ENCODE results near the gene NEUROD2. TPM values are rescaled to one million over a fixed set of nuclear protein-coding genes. Genes with fewer than 3 reads are reported as not detected.
A peak's percentile ranks its signal among the peaks of the same experiment; 100 is the strongest.

NEUROD2 gene
- total and polyA plus RNA-seq, 2 of the 8 experiments (the other 6 are each of a cell fraction or from before 2014, with no cell fraction given) = not detected

GRCh38 chr17:39605492-39606433 lies 2.0 kb downstream of the NEUROD2 start (continued):
- TF ChIP-seq CBX5 (IDR thresholded peaks at IDR 0.05; ENCODE audit: low read depth, low read length) (no peak), SIRT6 (IDR thresholded peaks at IDR 0.05; ENCODE audit: low read length) (no peak), SP2 (IDR thresholded peaks at IDR 0.05; ENCODE audit: low read length) (no peak), JUND (IDR thresholded peaks at IDR 0.05; ENCODE audit: low read length) (no peak), KDM5A (IDR thresholded peaks at IDR 0.05; ENCODE audit: low read length) (no peak), HDAC6 (IDR thresholded peaks at IDR 0.05; ENCODE audit: low read depth, low read length) (no peak), KDM4A (IDR thresholded peaks at IDR 0.05; ENCODE audit: low read depth, low read length, severe bottlenecking) (peak; percentile 12), JUN (IDR thresholded peaks at IDR 0.05; ENCODE audit: low read depth, low read length) (no peak), TAF1 (IDR thresholded peaks at IDR 0.05; ENCODE audit: low read depth, low read length) (no peak), SRF (IDR thresholded peaks at IDR 0.05; ENCODE audit: low read depth, low read length) (no peak), CHD7 (IDR thresholded peaks at IDR 0.05; ENCODE audit: insufficient replicate concordance, low read length) (no peak)
